HAP-1 (cell line): ENCODE data around the gene RAPGEF2.

Experiments
- DNase-seq, 2 experiments: peaks; one replicate each; pipeline ENCODE4 v3.0.0-alpha.2; 2016 to 2020; ENCODE audit warnings: low spot score in 2 of 2
- H3K27me3 ChIP-seq: fragments of 250-450 bp; sonication (Bioruptor Pico); 2 replicates; pipeline ENCODE4 v1.5.1; 2020; ENCODE audit warnings: low read depth, mild to moderate bottlenecking, moderate library complexity
- H3K36me3 ChIP-seq: fragments of 250-450 bp; sonication (Bioruptor Pico); replicated peaks from 2 replicates; pipeline ENCODE4 v1.5.1; 2020; ENCODE audit warnings: mild to moderate bottlenecking
- H3K4me1 ChIP-seq: fragments of 250-450 bp; sonication (Bioruptor Pico); 2 replicates; pipeline ENCODE4 v1.5.1; 2020; ENCODE audit warnings: mild to moderate bottlenecking
- H3K4me3 ChIP-seq: fragments of 250-450 bp; sonication (Bioruptor Pico); 2 replicates; pipeline ENCODE4 v1.5.1; 2020; ENCODE audit warnings: mild to moderate bottlenecking, moderate library complexity
- H3K9me3 ChIP-seq: fragments of 250-450 bp; sonication (Bioruptor Pico); 2 replicates; pipeline ENCODE4 v1.5.1; 2020; ENCODE audit warnings: mild to moderate bottlenecking, moderate library complexity
- in situ Hi-C: fragments of 300-500 bp; cut with MboI; formaldehyde crosslinking; loops from 3 replicates; pipeline ENCODE4 v1.14.3; 2020; ENCODE audit warnings: low sequenced_read_pairs, inconsistent platforms, mixed read lengths

Gene RAPGEF2

GRCh38 chr4:159349332-159349731 is 246.5 kb downstream of the RAPGEF2 start:
- in situ Hi-C loops, result no loop called here

GRCh38 chr4:159352609-159353008 is 249.7 kb downstream of the RAPGEF2 start:
- Histone ChIP-seq H3K36me3 (no peaks in the 10 kb centered on the region), H3K4me3 (no peak overlapping the region), H3K4me1 (no peaks in the 10 kb centered on the region), H3K27me3 (no peaks in the 10 kb centered on the region), H3K9me3 (no peaks in the 10 kb centered on the region)
- DNase-seq, result no peak
- in situ Hi-C loops, result no loop called here

More at GRCh38 chr4:159349332-159349731, 246.5 kb downstream of the RAPGEF2 start:
- no peaks in the 10 kb centered on the region for H3K9me3 ChIP-seq
- no peaks in the 10 kb centered on the region for H3K4me1 ChIP-seq
- no peak overlapping the region for H3K4me3 ChIP-seq
- no peaks in the 10 kb centered on the region for H3K27me3 ChIP-seq
- H3K36me3 ChIP-seq, result no peaks in the 10 kb centered on the region
- no peak for DNase-seq

- H3K36me3 ChIP-seq, result 0 out of 2 replicates have a peak, but pooled peaks cover 2% of the 10 kb centered on the region
- no peaks in the 10 kb centered on the region for H3K27me3 ChIP-seq
- no peak overlapping the region for H3K4me3 ChIP-seq
- no peaks in the 10 kb centered on the region for H3K9me3 ChIP-seq
- H3K4me1 ChIP-seq, result no peaks in the 10 kb centered on the region
- in situ Hi-C loops, result no loop called here
- no peak for DNase-seq
These were observed 250.7 kb downstream of the RAPGEF2 start for GRCh38 chr4:159353422-159354116.

GRCh38 chr4:159355466-159355865 is 252.6 kb downstream of the RAPGEF2 start:
- 0 out of 2 replicates have a peak, but pooled peaks cover 4% of the 10 kb centered on the region for H3K36me3 ChIP-seq
- no peaks in the 10 kb centered on the region for H3K9me3 ChIP-seq
- DNase-seq, result no peak
- H3K4me1 ChIP-seq, result no peaks in the 10 kb centered on the region
- in situ Hi-C loops, result no loop called here
- no peak overlapping the region for H3K4me3 ChIP-seq
- no peaks in the 10 kb centered on the region for H3K27me3 ChIP-seq

GRCh38 chr4:159357350-159357749 is 254.5 kb downstream of the RAPGEF2 start:
- in situ Hi-C loops, result no loop called here
- Histone ChIP-seq H3K4me3 (no peak overlapping the region), H3K27me3 (no peaks in the 10 kb centered on the region), H3K36me3 (0 out of 2 replicates have a peak, but pooled peaks cover 4% of the 10 kb centered on the region), H3K9me3 (no peaks in the 10 kb centered on the region), H3K4me1 (no peaks in the 10 kb centered on the region)
- DNase-seq, result no peak

- DNase-seq, result no peak
- Histone ChIP-seq H3K9me3 (no peaks in the 10 kb centered on the region), H3K36me3 (0 out of 2 replicates have a peak, but pooled peaks cover 4% of the 10 kb centered on the region), H3K4me3 (no peak overlapping the region), H3K27me3 (no peaks in the 10 kb centered on the region), H3K4me1 (no peaks in the 10 kb centered on the region)
- in situ Hi-C loops, result no loop called here
These were observed 255.3 kb downstream of the RAPGEF2 start for GRCh38 chr4:159358226-159358625.

- H3K27me3 ChIP-seq, result no peaks in the 10 kb centered on the region
- in situ Hi-C loops, result no loop called here
- no peaks in the 10 kb centered on the region for H3K9me3 ChIP-seq
- H3K36me3 ChIP-seq, result 0 out of 2 replicates have a peak, but pooled peaks cover 4% of the 10 kb centered on the region
- H3K4me3 ChIP-seq, result no peak overlapping the region
- no peaks in the 10 kb centered on the region for H3K4me1 ChIP-seq
- no peak for DNase-seq
These were observed 257.7 kb downstream of the RAPGEF2 start for GRCh38 chr4:159360549-159360948.

- H3K36me3 ChIP-seq, result 0 out of 2 replicates have a peak, but pooled peaks cover 4% of the 10 kb centered on the region
- no peaks in the 10 kb centered on the region for H3K27me3 ChIP-seq
- H3K4me3 ChIP-seq, result no peak overlapping the region
- no peak for DNase-seq
- in situ Hi-C loops, result no loop called here
- H3K9me3 ChIP-seq, result no peaks in the 10 kb centered on the region
- H3K4me1 ChIP-seq, result no peaks in the 10 kb centered on the region
These were observed 260.5 kb downstream of the RAPGEF2 start for GRCh38 chr4:159363361-159363760.

GRCh38 chr4:159366966-159367780 is 264.3 kb downstream of the RAPGEF2 start:
- no peak for DNase-seq
- Histone ChIP-seq H3K36me3 (no peaks in the 10 kb centered on the region), H3K4me3 (no peak overlapping the region), H3K4me1 (no peaks in the 10 kb centered on the region), H3K9me3 (no peaks in the 10 kb centered on the region), H3K27me3 (no peaks in the 10 kb centered on the region)
- in situ Hi-C loops, result no loop called here

- no peaks in the 10 kb centered on the region for H3K9me3 ChIP-seq
- no peak for DNase-seq
- in situ Hi-C loops, result no loop called here
- no peak overlapping the region for H3K4me3 ChIP-seq
- H3K36me3 ChIP-seq, result no peaks in the 10 kb centered on the region
- H3K4me1 ChIP-seq, result no peaks in the 10 kb centered on the region
- H3K27me3 ChIP-seq, result no peaks in the 10 kb centered on the region
These were observed 264.9 kb downstream of the RAPGEF2 start for GRCh38 chr4:159367781-159368080.

GRCh38 chr4:159368320-159368719 is 265.4 kb downstream of the RAPGEF2 start:
- Histone ChIP-seq H3K27me3 (no peaks in the 10 kb centered on the region), H3K9me3 (no peaks in the 10 kb centered on the region), H3K4me3 (no peak overlapping the region), H3K36me3 (no peaks in the 10 kb centered on the region), H3K4me1 (no peaks in the 10 kb centered on the region)
- in situ Hi-C loops, result no loop called here
- DNase-seq, result no peak

- Histone ChIP-seq H3K36me3 (no peaks in the 10 kb centered on the region), H3K27me3 (no peaks in the 10 kb centered on the region), H3K4me1 (no peaks in the 10 kb centered on the region), H3K9me3 (no peaks in the 10 kb centered on the region), H3K4me3 (no peak overlapping the region)
- DNase-seq, result no peak
- in situ Hi-C loops, result no loop called here
These were observed 266.4 kb downstream of the RAPGEF2 start for GRCh38 chr4:159369256-159369655.

- no peaks in the 10 kb centered on the region for H3K9me3 ChIP-seq
- no peaks in the 10 kb centered on the region for H3K4me1 ChIP-seq
- in situ Hi-C loops, result no loop called here
- no peaks in the 10 kb centered on the region for H3K36me3 ChIP-seq
- no peak for DNase-seq
- no peaks in the 10 kb centered on the region for H3K27me3 ChIP-seq
- H3K4me3 ChIP-seq, result no peak overlapping the region
These were observed 267.4 kb downstream of the RAPGEF2 start for GRCh38 chr4:159370286-159370685.
